Measurements from ENCODE around the gene MACROD2. TPM values are rescaled to one million over a fixed set of nuclear protein-coding genes. Genes with fewer than 3 reads are reported as not detected.

The MACROD2 gene
- total and polyA plus RNA-seq, 2 experiments from 2014 or later, result 2.8 to 4.3 TPM

DNA sequence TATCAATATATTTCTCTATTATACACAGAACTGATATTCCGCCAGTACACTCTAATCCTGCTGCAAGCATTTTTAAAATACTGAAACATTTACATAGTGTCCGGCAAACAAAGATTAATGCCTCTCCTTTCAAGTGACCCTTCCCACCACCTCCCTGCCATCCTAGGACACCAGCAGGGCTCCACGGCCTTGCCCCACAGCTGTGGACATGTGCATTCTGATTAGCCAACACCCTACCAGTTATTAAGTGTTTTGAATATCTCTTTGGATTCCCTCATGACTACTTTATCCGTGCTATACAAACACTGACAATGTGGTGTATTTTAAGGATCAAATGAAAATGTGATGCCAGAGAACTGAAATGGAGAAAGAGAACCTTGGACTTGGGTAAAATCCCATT is 1962.8 kb downstream of the MACROD2 start:
- Histone ChIP-seq H3K4me2 (no peak overlapping the region), H3K27ac (ENCODE audit: low read depth) (no peak overlapping the region), H2AFZ (no peak overlapping the region), H3K36me3 (ENCODE audit: insufficient read depth) (no peaks in the 10 kb centered on the region), H3K9me2 (ENCODE audit: insufficient read depth) (peaks cover 7% of the 10 kb centered on the region; the same call in 1 of the 2 replicates), H3K4me1 (ENCODE audit: insufficient read depth) (peaks cover 6% of the 10 kb centered on the region; the same call in 1 of the 2 replicates), H3K4me3 (no peak overlapping the region), H3K79me2 (replicated peaks; ENCODE audit: insufficient read depth) (no peaks in the 10 kb centered on the region), H4K20me1 (replicated peaks; ENCODE audit: insufficient read depth) (no peaks in the 10 kb centered on the region), H3K27me3 (ENCODE audit: insufficient read depth) (no peaks in the 10 kb centered on the region), H3F3A (replicated peaks; ENCODE audit: low read depth) (no peaks in the 10 kb centered on the region)
- Mint-ChIP-seq H3K4me1 (peaks cover 6% of the 10 kb centered on the region; the same call in 2 of the 3 replicates), H3K9me3 (no peaks in the 10 kb centered on the region), H3K27ac (no peak overlapping the region; the same call in 1 of the 2 replicates), H3K4me3 (no peak overlapping the region), H3K36me3 (ENCODE audit: low read depth) (no peaks in the 10 kb centered on the region), H3K27me3 (ENCODE audit: insufficient read depth, low read depth, poor library complexity) (no peaks in the 10 kb centered on the region)
- TF ChIP-seq POLR2AphosphoS5 (IDR thresholded peaks at IDR 0.05; ENCODE audit: low read depth), result no peak
- TF ChIP-seq, protein P1, sequence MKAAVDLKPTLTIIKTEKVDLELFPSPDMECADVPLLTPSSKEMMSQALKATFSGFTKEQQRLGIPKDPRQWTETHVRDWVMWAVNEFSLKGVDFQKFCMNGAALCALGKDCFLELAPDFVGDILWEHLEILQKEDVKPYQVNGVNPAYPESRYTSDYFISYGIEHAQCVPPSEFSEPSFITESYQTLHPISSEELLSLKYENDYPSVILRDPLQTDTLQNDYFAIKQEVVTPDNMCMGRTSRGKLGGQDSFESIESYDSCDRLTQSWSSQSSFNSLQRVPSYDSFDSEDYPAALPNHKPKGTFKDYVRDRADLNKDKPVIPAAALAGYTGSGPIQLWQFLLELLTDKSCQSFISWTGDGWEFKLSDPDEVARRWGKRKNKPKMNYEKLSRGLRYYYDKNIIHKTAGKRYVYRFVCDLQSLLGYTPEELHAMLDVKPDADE (IDR thresholded peaks at IDR 0.05), result no peak
- ATAC-seq, result no peak
- DNase-seq (ENCODE audit: low spot score), result no peak

DNA sequence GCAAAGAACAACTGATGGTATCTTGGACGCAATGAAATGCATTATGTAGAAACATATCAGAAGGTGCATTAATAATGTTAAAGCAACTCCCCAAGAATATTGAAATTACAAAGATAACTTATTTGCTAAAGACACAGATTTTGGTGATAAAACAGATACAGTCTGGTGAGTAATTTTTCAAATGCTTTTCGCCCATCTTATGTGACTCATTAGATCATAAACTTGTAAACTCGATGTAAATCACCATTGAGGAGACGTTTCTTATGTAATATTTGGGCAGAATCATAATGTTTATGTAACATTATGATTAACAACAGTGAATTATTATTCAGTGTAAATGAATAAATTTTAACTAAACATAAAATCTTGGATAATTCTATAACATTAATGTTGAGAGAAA is 1969.8 kb downstream of the MACROD2 start:
- DNase-seq (ENCODE audit: low spot score), result no peak
- no peaks in the 10 kb centered on the region for H3K79me2 ChIP-seq (replicated peaks; ENCODE audit: insufficient read depth)
- TF ChIP-seq EZH2phosphoT487 (IDR thresholded peaks at IDR 0.05; ENCODE audit: unreplicated experiment), result no peak
- TF ChIP-seq, protein P2, sequence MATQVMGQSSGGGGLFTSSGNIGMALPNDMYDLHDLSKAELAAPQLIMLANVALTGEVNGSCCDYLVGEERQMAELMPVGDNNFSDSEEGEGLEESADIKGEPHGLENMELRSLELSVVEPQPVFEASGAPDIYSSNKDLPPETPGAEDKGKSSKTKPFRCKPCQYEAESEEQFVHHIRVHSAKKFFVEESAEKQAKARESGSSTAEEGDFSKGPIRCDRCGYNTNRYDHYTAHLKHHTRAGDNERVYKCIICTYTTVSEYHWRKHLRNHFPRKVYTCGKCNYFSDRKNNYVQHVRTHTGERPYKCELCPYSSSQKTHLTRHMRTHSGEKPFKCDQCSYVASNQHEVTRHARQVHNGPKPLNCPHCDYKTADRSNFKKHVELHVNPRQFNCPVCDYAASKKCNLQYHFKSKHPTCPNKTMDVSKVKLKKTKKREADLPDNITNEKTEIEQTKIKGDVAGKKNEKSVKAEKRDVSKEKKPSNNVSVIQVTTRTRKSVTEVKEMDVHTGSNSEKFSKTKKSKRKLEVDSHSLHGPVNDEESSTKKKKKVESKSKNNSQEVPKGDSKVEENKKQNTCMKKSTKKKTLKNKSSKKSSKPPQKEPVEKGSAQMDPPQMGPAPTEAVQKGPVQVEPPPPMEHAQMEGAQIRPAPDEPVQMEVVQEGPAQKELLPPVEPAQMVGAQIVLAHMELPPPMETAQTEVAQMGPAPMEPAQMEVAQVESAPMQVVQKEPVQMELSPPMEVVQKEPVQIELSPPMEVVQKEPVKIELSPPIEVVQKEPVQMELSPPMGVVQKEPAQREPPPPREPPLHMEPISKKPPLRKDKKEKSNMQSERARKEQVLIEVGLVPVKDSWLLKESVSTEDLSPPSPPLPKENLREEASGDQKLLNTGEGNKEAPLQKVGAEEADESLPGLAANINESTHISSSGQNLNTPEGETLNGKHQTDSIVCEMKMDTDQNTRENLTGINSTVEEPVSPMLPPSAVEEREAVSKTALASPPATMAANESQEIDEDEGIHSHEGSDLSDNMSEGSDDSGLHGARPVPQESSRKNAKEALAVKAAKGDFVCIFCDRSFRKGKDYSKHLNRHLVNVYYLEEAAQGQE (IDR thresholded peaks at IDR 0.05; ENCODE audit: unreplicated experiment), result no peak
- H3K4me3 Mint-ChIP-seq, result no peak overlapping the region
- H3K27me3 ChIP-seq (ENCODE audit: insufficient read depth), result no peaks in the 10 kb centered on the region
- H3K36me3 Mint-ChIP-seq (ENCODE audit: low read depth), result no peaks in the 10 kb centered on the region
- peaks cover 6% of the 10 kb centered on the region; the same call in 1 of the 2 replicates for H3K4me1 ChIP-seq (ENCODE audit: insufficient read depth)
- no peaks in the 10 kb centered on the region; the same call in 2 of the 3 replicates for H3K9me3 Mint-ChIP-seq
- no peaks in the 10 kb centered on the region for H4K20me1 ChIP-seq (replicated peaks; ENCODE audit: insufficient read depth)
- no peak overlapping the region for H3K27ac ChIP-seq (ENCODE audit: low read depth)
- peaks cover 6% of the 10 kb centered on the region for H3K9me2 ChIP-seq (ENCODE audit: insufficient read depth)
- H3K4me2 ChIP-seq, result no peak overlapping the region
- no peak overlapping the region for H3K4me3 ChIP-seq
- H3K36me3 ChIP-seq (ENCODE audit: insufficient read depth), result no peaks in the 10 kb centered on the region
- no peak overlapping the region for H2AFZ ChIP-seq
- H3K4me1 Mint-ChIP-seq, result peaks cover 9% of the 10 kb centered on the region; the same call in 2 of the 3 replicates
- no peak for ATAC-seq
- no peaks in the 10 kb centered on the region for H3K27me3 Mint-ChIP-seq (ENCODE audit: insufficient read depth, low read depth, poor library complexity)
- H3K27ac Mint-ChIP-seq, result no peak overlapping the region
- H3F3A ChIP-seq (replicated peaks; ENCODE audit: low read depth), result no peaks in the 10 kb centered on the region

DNA sequence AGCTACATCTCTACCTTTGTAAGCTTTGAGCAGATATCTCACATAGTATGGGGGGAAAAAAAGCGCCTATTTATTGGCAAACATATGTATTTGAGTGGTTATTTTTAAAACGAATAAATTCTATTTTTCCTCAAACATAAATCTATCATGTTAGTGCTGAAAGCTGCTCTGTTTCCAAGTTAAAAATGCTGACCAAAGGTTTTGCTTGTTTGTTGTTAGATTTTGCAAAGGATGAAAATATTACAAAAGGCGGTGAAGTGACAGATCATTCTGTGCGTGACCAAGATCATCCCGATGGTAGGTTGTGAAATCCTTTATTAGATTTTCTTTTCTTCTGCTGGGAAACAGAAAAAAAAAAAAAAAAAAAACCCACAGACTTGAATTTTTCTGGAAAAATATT is 1972.0 kb downstream of the MACROD2 start:
- H2AFZ ChIP-seq, result no peak overlapping the region
- ATAC-seq (no peak), DNase-seq (ENCODE audit: low spot score) (no peak)
- no peak overlapping the region for H3K4me2 ChIP-seq
- H4K20me1 ChIP-seq (replicated peaks; ENCODE audit: insufficient read depth), result no peaks in the 10 kb centered on the region
- H3K79me2 ChIP-seq (replicated peaks; ENCODE audit: insufficient read depth), result no peaks in the 10 kb centered on the region
- Mint-ChIP-seq H3K4me3 (no peak overlapping the region), H3K36me3 (ENCODE audit: low read depth) (peaks cover 12% of the 10 kb centered on the region), H3K27me3 (ENCODE audit: insufficient read depth, low read depth, poor library complexity) (no peaks in the 10 kb centered on the region), H3K9me3 (peaks cover 12% of the 10 kb centered on the region; the same call in 2 of the 3 replicates), H3K4me1 (peaks cover 7% of the 10 kb centered on the region; the same call in 2 of the 3 replicates), H3K27ac (no peak overlapping the region)
- H3F3A ChIP-seq (replicated peaks; ENCODE audit: low read depth), result no peaks in the 10 kb centered on the region
- H3K4me3 ChIP-seq, result no peak overlapping the region
- no peaks in the 10 kb centered on the region for H3K27me3 ChIP-seq (ENCODE audit: insufficient read depth)
- H3K4me1 ChIP-seq (ENCODE audit: insufficient read depth), result peaks cover 6% of the 10 kb centered on the region; the same call in 1 of the 2 replicates
- no peak overlapping the region for H3K27ac ChIP-seq (ENCODE audit: low read depth)
- H3K9me2 ChIP-seq (ENCODE audit: insufficient read depth), result peaks cover 3% of the 10 kb centered on the region
- no peaks in the 10 kb centered on the region for H3K36me3 ChIP-seq (ENCODE audit: insufficient read depth)
- TF ChIP-seq NANOG (IDR thresholded peaks at IDR 0.05; ENCODE audit: borderline replicate concordance), result no peak
- TF ChIP-seq, protein P3, sequence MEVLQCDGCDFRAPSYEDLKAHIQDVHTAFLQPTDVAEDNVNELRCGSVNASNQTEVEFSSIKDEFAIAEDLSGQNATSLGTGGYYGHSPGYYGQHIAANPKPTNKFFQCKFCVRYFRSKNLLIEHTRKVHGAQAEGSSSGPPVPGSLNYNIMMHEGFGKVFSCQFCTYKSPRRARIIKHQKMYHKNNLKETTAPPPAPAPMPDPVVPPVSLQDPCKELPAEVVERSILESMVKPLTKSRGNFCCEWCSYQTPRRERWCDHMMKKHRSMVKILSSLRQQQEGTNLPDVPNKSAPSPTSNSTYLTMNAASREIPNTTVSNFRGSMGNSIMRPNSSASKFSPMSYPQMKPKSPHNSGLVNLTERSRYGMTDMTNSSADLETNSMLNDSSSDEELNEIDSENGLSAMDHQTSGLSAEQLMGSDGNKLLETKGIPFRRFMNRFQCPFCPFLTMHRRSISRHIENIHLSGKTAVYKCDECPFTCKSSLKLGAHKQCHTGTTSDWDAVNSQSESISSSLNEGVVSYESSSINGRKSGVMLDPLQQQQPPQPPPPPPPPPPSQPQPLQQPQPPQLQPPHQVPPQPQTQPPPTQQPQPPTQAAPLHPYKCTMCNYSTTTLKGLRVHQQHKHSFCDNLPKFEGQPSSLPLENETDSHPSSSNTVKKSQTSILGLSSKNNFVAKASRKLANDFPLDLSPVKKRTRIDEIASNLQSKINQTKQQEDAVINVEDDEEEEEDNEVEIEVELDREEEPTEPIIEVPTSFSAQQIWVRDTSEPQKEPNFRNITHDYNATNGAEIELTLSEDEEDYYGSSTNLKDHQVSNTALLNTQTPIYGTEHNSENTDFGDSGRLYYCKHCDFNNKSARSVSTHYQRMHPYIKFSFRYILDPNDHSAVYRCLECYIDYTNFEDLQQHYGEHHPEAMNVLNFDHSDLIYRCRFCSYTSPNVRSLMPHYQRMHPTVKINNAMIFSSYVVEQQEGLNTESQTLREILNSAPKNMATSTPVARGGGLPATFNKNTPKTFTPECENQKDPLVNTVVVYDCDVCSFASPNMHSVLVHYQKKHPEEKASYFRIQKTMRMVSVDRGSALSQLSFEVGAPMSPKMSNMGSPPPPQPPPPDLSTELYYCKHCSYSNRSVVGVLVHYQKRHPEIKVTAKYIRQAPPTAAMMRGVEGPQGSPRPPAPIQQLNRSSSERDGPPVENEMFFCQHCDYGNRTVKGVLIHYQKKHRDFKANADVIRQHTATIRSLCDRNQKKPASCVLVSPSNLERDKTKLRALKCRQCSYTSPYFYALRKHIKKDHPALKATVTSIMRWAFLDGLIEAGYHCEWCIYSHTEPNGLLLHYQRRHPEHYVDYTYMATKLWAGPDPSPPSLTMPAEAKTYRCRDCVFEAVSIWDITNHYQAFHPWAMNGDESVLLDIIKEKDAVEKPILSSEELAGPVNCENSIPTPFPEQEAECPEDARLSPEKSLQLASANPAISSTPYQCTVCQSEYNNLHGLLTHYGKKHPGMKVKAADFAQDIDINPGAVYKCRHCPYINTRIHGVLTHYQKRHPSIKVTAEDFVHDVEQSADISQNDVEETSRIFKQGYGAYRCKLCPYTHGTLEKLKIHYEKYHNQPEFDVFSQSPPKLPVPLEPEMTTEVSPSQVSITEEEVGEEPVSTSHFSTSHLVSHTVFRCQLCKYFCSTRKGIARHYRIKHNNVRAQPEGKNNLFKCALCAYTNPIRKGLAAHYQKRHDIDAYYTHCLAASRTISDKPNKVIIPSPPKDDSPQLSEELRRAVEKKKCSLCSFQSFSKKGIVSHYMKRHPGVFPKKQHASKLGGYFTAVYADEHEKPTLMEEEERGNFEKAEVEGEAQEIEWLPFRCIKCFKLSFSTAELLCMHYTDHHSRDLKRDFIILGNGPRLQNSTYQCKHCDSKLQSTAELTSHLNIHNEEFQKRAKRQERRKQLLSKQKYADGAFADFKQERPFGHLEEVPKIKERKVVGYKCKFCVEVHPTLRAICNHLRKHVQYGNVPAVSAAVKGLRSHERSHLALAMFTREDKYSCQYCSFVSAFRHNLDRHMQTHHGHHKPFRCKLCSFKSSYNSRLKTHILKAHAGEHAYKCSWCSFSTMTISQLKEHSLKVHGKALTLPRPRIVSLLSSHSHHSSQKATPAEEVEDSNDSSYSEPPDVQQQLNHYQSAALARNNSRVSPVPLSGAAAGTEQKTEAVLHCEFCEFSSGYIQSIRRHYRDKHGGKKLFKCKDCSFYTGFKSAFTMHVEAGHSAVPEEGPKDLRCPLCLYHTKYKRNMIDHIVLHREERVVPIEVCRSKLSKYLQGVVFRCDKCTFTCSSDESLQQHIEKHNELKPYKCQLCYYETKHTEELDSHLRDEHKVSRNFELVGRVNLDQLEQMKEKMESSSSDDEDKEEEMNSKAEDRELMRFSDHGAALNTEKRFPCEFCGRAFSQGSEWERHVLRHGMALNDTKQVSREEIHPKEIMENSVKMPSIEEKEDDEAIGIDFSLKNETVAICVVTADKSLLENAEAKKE (CRISPR knock-in tag; IDR thresholded peaks at IDR 0.05), result no peak

Data from GM23338 (cell line).